Panc1 (cell line): ENCODE measurements around the gene ADGRE3. TPM values are rescaled to one million over a fixed set of nuclear protein-coding genes. Genes with fewer than 3 reads are reported as not detected.

ENCODE experiments used
- ATAC-seq: fragments of 200-7000 bp; cut with Tn5 transposase; 2 replicates; pipeline ENCODE4 v1.9.1; 2020; ENCODE audit warnings: mild to moderate bottlenecking, moderate library complexity
- BruUV-seq: library from RNA; stranded (reverse); fragments of 400-500 nt; replicated peaks from 2 replicates; lab custom pipeline; 2021; lab: Mats Ljungman, UMichigan
- CTCF ChIA-PET: fragments of 300-600 bp; sonication (Branson Sonifier 250); formaldehyde crosslinking; loops from one replicate; lab custom pipeline; 2022; ENCODE audit warnings: antibody characterized with exemption; lab: Charles Lee
- POLR2A ChIA-PET: fragments of 300-600 bp; sonication (Branson Sonifier 250); formaldehyde crosslinking; loops from one replicate; lab custom pipeline; 2022; ENCODE audit warnings: antibody characterized with exemption; lab: Charles Lee
- DNase-seq: peaks from one replicate; pipeline ENCODE4 v3.0.0-alpha.2; 2010; ENCODE audit warnings: low read depth, low spot score
- H3K27ac ChIP-seq: 2 replicates; pipeline ENCODE4 v1.5.1; 2011; ENCODE audit warnings: mild to moderate bottlenecking, low read length, inconsistent platforms
- H3K27me3 ChIP-seq: fragments of 200-500 bp; sonication (Bioruptor generic); 2 replicates; pipeline ENCODE4 v1.6.0; 2014; ENCODE audit warnings: low read length, inconsistent platforms; ENCODE audit not compliant: control insufficient read depth, insufficient read depth
- H3K36me3 ChIP-seq: fragments of 200-500 bp; sonication (Bioruptor generic); 2 replicates; pipeline ENCODE4 v1.5.1; 2014; ENCODE audit warnings: inconsistent platforms, mild to moderate bottlenecking, low read length, moderate library complexity; ENCODE audit not compliant: control insufficient read depth, insufficient read depth
- H3K4me1 ChIP-seq: 2 replicates; pipeline ENCODE4 v1.5.1; 2011; ENCODE audit warnings: inconsistent platforms, mild to moderate bottlenecking, low read length, moderate library complexity; ENCODE audit not compliant: control insufficient read depth, insufficient read depth
- H3K4me3 ChIP-seq, 2 experiments: 2 replicates each; pipeline ENCODE4 v1.5.1; 2011 to 2012; ENCODE audit warnings: low read depth in 2 of 2, low read length in 2 of 2, mild to moderate bottlenecking in 2 of 2, inconsistent platforms in 1 of 2, moderate library complexity in 1 of 2
- H3K9me3 ChIP-seq: fragments of 200-500 bp; sonication (Bioruptor generic); 2 replicates; pipeline ENCODE4 v1.5.1; 2014; ENCODE audit warnings: low read depth, mild to moderate bottlenecking, inconsistent platforms, low read length, moderate library complexity; ENCODE audit not compliant: control insufficient read depth, insufficient read depth
- CTCF ChIP-seq: fragments of 450-650 bp; IDR thresholded peaks from 2 replicates; pipeline ENCODE4 v1.5.1; 2017; ENCODE audit warnings: mild to moderate bottlenecking
- POLR2AphosphoS5 ChIP-seq: IDR thresholded peaks from 2 replicates; pipeline ENCODE4 v1.6.1; 2012; ENCODE audit warnings: mild to moderate bottlenecking, low read depth, low read length, moderate library complexity
- REST ChIP-seq, 2 experiments: IDR thresholded peaks; 2 replicates each; pipeline ENCODE4 v1.6.1; 2011 to 2012; ENCODE audit warnings: low read depth in 2 of 2, control low read depth in 1 of 2, low read length in 1 of 2, mild to moderate bottlenecking in 1 of 2, moderate library complexity in 1 of 2; ENCODE audit not compliant: insufficient read depth in 1 of 2
- SIN3A ChIP-seq: IDR thresholded peaks from 2 replicates; pipeline ENCODE4 v1.6.1; 2012; ENCODE audit warnings: low read depth, mild to moderate bottlenecking, low read length, moderate library complexity, borderline replicate concordance; ENCODE audit not compliant: insufficient read depth
- TCF7L2 ChIP-seq: IDR thresholded peaks from 2 replicates; pipeline ENCODE4 v1.6.1; 2011; ENCODE audit warnings: mild to moderate bottlenecking, low read depth, low read length, inconsistent platforms
- in situ Hi-C: cut with HindIII; loops from 2 replicates; pipeline ENCODE4 v1.10.0; 2016; ENCODE audit warnings: low sequenced_read_pairs, low pct_unique_long_range_greater_than_20kb
- intact Hi-C: fragments of 100-400 bp; cut with micrococcal nuclease; formaldehyde crosslinking; loops from one replicate; pipeline ENCODE4 v1.10.0; 2022; ENCODE audit not compliant: unreplicated experiment
- total RNA-seq: library from RNA; stranded (reverse); gene quantifications from one replicate; pipeline ENCODE4 v1.2.1, GENCODE V29; 2021; ENCODE audit not compliant: unreplicated experiment

Gene ADGRE3
- total RNA-seq, 1 experiment from 2014 or later = not detected

- H3K9me3 ChIP-seq = no peaks in the 10 kb centered on the region
- H3K27me3 ChIP-seq = no peaks in the 10 kb centered on the region
- H3K27ac ChIP-seq = no peak overlapping the region
- ChIA-PET CTCF (no interaction called here), POLR2A (no interaction called here)
- H3K4me3 ChIP-seq = no peak overlapping the region
- H3K36me3 ChIP-seq = no peaks in the 10 kb centered on the region
- TF ChIP-seq REST (IDR thresholded peaks at IDR 0.05; ENCODE audit: insufficient read depth in 1 of 2, low read depth in 2 of 2, low read length in 1 of 2) (no peak), TCF7L2 (no peak), CTCF (no peak), POLR2AphosphoS5 (no peak), SIN3A (no peak)
- DNase-seq (no peak), ATAC-seq (no peak)
- in situ Hi-C loops = no loop called here
- no TSS peak for BruUV-seq
- no peaks in the 10 kb centered on the region for H3K4me1 ChIP-seq
- intact Hi-C loops = no loop called here
Measured at GRCh38 chr19:14606627-14607026, 68.0 kb downstream of the ADGRE3 start.

- no peak for DNase-seq
- Histone ChIP-seq H3K36me3 (no peaks in the 10 kb centered on the region), H3K27me3 (no peaks in the 10 kb centered on the region), H3K4me1 (no peaks in the 10 kb centered on the region), H3K4me3 (no peak overlapping the region), H3K9me3 (no peaks in the 10 kb centered on the region), H3K27ac (no peak overlapping the region)
- no TSS peak for BruUV-seq
- intact Hi-C loops = no loop called here
- in situ Hi-C loops = no loop called here
- no peak for ATAC-seq
- TF ChIP-seq TCF7L2 (no peak), REST (IDR thresholded peaks at IDR 0.05; ENCODE audit: insufficient read depth in 1 of 2, low read depth in 2 of 2, low read length in 1 of 2) (no peak), SIN3A (no peak), CTCF (no peak), POLR2AphosphoS5 (no peak)
- ChIA-PET POLR2A (interaction anchor here (0.6 kb wide), 1 partner anchor 546 kb away, joined by 3 read pairs; no protein-coding TSS in a partner anchor), CTCF (no interaction called here)
Measured at GRCh38 chr19:14603990-14604387, 70.7 kb downstream of the ADGRE3 start.
